Peyer's patch (tissue), 4 donors: Measurements from ENCODE around the gene CHD5.

Experiments used
- POLR2A ChIP-seq, 2 donors: fragments of 450-650 bp; IDR thresholded peaks; one replicate each; pipeline ENCODE4 v1.5.1; 2017; ENCODE audit warnings: antibody characterized with exemption in 2 of 2, mild to moderate bottlenecking in 2 of 2, moderate library complexity in 2 of 2
- TF ChIP-seq, protein P1 (sequence below), 6 experiments: fragments of 450-650 bp in 4 of 6; fragments of 200-600 bp in 2 of 6; sonication (generic) in 1 of 6; IDR thresholded peaks; one replicate each; pipeline ENCODE4 v1.5.1; 2017 to 2019; ENCODE audit warnings: antibody characterized with exemption in 6 of 6, mild to moderate bottlenecking in 3 of 6, moderate library complexity in 1 of 6

DNA sequence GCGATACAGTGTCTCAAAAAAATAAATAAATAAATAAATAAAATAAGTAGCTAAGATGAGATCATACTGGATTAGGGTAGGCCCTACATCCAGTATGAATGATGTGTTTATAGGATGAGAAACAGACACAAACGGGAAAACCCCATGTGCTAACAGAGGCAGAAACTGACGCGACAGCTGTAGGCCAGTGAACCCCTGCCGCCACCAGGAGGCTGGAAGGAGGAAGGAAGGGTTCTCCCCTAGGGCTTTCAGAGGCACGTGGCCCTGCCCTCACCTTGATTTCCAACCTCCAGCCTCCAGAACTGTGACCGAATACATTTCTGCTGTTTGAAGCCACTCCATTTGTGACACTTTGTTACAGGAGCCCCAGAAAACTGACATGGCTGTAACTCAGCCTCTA, 38.5 kb downstream of the CHD5 start:
- TF ChIP-seq, protein P1, sequence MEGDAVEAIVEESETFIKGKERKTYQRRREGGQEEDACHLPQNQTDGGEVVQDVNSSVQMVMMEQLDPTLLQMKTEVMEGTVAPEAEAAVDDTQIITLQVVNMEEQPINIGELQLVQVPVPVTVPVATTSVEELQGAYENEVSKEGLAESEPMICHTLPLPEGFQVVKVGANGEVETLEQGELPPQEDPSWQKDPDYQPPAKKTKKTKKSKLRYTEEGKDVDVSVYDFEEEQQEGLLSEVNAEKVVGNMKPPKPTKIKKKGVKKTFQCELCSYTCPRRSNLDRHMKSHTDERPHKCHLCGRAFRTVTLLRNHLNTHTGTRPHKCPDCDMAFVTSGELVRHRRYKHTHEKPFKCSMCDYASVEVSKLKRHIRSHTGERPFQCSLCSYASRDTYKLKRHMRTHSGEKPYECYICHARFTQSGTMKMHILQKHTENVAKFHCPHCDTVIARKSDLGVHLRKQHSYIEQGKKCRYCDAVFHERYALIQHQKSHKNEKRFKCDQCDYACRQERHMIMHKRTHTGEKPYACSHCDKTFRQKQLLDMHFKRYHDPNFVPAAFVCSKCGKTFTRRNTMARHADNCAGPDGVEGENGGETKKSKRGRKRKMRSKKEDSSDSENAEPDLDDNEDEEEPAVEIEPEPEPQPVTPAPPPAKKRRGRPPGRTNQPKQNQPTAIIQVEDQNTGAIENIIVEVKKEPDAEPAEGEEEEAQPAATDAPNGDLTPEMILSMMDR (IDR thresholded peaks at IDR 0.05) = no peak
- no peak for TF ChIP-seq POLR2A (IDR thresholded peaks at IDR 0.05)
